ENCODE results near the gene MED23.
"Not testable (repeated sequence)": the region's sequence is repeated elsewhere in the genome, so short reads cannot be mapped to it uniquely, and the experiment has no call there.

MED23 gene

GRCh38 chr6:131574686-131575085, 53.4 kb downstream of the MED23 start:
- no peak for DNase-seq (ENCODE audit: low read depth)

DNA sequence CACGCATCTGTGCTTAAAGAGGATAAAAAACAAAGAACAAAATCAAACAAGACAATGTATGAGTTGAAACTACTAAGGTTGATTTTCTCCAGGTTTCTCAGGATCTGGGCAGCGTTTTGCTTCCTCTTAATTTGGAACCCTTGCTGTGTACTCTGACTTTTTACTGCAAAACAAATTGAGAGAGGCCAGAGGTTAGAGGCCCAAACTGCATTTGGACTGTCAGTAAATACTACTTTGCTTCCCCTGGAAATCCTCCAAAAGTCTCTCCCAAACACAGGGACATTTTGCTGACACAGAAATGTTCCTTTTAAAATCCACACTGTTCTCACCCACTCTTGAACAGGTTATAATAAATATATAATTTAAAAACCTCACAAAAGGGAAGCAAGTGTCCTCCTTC, 53.9 kb downstream of the MED23 start:
- no peak for DNase-seq (ENCODE audit: low read depth)

DNA sequence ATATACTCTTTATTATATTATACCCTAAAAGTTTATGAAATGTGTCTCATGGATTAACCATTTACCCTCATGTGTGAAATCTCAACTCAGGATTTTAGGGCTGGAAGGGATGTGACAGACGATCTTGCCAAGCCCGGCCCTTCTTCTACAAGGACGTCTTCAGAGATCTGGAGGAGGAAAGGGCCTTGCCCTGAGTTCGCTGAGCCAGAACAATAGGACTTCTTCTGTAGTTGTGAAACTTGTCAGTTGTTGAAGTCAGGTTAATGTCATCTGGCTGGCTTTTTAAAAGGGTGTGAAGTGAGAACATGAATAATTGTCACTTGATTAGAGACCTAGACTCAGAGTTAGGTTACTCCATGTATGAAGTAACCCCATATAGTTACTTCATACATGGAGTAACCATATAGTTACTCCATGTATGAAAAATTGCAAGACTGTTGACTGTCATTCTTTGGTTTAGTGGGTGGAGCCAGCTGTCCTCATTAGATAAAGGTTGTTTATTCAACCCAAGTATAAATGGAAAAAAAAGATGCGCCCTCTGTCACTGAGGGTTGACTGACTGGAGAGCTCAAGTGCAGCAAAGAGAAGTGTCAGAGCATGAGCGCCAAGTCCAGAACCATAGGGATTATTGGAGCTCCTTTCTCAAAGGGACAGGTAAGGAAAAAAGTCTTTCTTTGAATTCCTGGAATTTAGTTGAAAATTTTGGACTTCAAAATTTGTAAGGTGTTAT, 55.2 kb downstream of the MED23 start, which contains the start of gene ARG1:
ARG1 (plus strand) TSS at position 541 of the 730 bp plus-strand sequence; CDS start at position 598, 57 bp downstream.
- no peak for DNase-seq (ENCODE audit: low read depth)

DNA sequence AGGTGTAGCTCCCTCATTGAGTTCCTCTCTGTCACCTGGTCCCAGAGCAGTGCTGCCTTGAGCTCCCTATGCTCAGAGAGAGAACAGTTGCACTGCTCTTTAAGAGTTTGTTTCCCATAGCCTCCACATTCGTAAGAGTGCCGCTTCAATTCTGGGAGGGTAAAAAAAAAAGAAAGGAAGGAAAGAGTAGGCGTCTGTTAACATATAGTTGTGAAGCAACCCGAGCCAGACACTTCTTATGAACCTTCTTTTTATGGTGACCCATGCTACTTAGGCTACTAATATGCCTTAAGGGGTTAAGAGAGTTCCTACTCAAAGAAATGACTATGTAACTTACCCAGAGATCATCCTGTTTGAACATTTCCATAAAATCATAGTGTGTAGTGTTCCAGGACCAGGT, 59.3 kb downstream of the MED23 start:
- no peak for DNase-seq (ENCODE audit: low read depth)

DNA sequence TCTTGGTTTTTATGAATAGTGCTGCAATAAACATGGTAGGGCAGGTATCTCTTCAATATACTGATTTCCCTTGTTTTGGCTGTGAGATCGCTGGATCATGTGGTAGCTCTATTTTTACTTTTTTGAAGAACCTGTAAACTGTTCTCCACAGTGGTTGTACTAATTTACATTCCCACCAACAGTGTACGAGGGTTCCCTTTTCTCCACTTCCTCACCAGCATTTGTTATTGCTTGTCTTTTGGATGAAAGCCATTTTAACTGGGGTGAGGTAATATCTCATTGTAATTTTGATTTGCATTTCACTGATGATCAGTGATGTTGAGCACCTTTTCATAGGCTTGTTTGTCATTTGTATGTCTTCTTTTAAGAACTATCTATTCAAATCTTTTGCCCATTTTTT, 63.0 kb downstream of the MED23 start:
- DNase-seq (ENCODE audit: low read depth) = no peak

DNA sequence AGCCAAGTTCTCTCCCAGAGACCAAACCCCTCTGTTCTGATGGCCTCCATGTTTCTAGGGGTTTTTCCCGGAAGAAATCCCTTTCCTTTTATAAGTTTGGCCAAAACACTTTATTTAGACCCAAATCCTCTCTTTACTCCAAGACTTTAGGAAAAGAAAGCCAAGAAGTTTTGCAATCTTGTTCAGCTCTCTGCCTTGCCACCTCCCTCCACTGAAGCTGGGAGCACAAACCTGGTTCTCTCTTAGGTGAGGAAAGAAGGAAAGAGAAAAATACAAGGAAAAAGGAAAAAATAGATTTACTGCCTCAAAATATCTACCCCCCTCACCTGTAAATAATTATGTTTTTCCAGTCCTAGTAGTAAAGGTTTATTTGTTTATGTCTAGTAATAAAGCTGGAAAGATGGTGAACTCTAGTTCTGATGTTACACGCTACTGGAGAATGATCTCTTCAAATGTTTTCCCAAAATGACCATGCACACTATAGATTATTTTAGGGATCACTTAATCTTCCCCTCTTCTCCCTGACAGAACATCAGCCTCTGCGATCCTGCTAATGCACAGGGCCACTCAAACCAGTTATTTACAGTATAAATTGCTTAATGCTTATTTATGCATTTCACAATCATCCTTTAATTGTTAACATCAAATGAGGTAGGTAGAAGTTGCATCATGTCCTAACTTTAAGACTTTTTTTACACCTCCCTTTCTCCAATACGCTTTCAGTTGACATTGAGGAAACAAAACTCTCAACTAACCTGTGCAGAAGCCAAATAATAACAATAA, 65.9 kb downstream of the MED23 start:
- no peak for DNase-seq (ENCODE audit: low read depth)

GRCh38 chr6:131558922-131559321, 69.1 kb downstream of the MED23 start:
- no peak for DNase-seq (ENCODE audit: low read depth)

- no peak for DNase-seq (ENCODE audit: low read depth)
Observed at GRCh38 chr6:131555992-131556391, 72.0 kb downstream of the MED23 start.

DNA sequence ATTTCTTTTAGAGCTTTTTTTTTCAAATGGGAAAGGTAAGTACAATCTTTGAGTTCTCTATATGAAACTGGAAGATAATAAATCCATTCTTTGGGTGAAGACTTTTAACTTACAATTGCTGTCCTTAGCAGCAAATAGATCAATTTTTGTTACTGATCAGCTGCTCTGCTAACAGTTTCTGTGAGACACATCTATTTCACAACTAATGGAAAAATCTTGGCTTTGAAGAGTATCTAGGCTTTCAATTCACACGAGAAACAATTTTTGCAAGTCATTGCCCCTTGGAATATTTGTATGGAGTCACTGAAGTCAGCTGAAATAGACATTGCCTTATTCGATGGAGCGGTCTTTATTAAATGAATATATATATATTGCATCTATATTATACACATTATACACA, 75.5 kb downstream of the MED23 start:
- no peak for DNase-seq (ENCODE audit: low read depth)

DNA sequence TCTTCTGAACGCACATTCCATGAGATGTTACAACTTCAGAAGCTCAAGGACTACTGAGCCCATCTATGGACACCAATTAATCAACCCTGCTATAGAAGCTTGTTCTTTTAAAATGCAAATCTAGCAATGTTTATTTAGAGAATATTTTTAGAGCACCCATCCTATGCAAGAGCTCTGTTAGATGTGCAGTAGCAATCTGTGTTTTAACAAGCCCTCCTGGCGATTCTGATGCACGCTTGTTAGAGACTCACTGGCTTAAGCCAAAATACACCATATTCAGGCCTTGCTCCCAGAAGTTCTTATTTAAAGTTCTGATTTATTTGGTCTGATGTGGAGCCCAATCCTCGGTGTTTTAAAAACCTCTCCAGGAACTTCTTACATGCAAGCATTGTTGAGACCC, 76.1 kb downstream of the MED23 start:
- DNase-seq (ENCODE audit: low read depth) = no peak

DNA sequence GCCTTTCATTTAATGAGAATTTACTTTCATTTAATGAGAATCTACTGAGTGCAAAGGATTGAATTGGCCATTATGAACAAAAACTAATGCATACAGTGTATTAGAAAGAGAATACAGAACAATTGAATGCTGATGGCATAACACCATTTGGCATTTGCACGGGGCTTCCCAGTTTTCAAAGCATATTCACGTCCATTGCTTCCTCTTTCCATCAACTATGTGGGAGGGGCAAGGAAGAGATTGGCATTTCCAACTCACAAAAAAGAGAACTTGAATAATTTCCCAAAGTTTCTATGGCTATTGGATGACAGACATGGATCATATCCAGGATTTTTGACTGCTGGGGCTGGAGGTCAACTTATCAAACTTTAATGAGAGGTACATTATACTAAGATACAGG, 78.2 kb downstream of the MED23 start:
- no peak for DNase-seq (ENCODE audit: low read depth)

- no peak for DNase-seq (ENCODE audit: low read depth)
Observed at GRCh38 chr6:131548441-131548840, 79.6 kb downstream of the MED23 start.

GRCh38 chr6:131547488-131547887, 80.6 kb downstream of the MED23 start:
- no peak for DNase-seq (ENCODE audit: low read depth)

DNA sequence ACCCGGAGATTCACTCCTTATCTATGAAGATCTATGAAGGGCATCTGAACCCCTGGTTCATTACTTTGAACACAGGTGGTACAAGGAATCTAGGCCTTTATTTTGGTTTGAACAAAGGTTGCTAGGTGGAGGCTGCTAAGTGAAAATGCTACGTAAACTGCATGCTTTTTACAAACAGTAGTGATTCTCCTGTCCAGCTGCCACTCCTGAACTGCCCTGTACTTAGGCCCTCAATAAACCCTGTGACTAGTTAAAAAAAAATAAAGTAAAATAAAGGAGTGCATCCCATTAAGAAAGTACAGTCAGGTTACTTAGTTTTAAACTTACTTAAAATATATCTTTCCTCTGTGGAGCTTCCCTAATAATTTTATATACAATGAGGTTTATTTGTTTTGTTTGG, 82.7 kb downstream of the MED23 start:
- DNase-seq (ENCODE audit: low read depth) = no peak

DNA sequence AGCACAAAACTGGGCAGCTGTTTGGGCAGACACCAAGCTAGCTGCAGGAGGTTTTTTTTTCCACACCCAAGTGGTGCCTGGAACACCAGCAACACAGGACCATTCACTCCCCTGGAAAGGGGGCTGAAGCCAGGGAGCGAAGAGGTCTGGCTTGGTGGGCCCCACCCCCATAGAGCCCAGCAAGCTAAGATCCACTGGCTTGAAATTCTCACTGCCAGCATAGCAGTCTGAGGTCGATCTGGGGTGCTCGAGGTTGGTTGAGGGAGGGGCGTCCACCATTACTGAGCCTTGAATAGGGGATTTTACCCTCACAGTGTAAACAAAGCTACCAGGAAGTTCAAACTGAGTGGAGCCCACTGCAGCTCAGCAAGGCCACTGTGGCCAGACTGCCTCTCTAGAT, 89.4 kb downstream of the MED23 start:
- not testable (repeated sequence) for DNase-seq (ENCODE audit: low read depth)

GRCh38 chr6:131532580-131533039, 95.4 kb downstream of the MED23 start:
- no peak for DNase-seq (ENCODE audit: low read depth)

- DNase-seq (ENCODE audit: low read depth) = not testable (repeated sequence)
Observed at GRCh38 chr6:131531681-131532080, 96.4 kb downstream of the MED23 start.

DNA sequence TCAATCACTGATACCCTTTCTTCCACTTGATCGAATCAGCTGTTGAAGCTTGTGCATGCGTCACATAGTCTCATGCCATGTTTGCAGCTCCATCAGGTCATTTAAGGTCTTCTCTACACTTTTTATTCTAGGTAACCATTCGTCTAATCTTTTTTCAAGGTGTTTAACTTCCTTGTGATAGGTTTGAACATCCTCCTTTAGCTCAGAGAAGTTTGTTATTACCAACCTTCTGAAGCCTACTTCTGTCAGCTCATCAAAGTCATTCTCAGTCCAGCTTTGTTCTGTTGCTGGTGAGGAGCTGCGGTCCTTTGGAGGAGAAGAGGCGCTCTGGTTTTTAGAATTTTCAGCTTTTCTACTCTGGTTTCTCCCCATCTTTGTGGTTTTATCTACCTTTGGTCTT, 97.1 kb downstream of the MED23 start:
- not testable (repeated sequence) for DNase-seq (ENCODE audit: low read depth)

GRCh38 chr6:131524695-131525336, 103.2 kb downstream of the MED23 start:
- DNase-seq (ENCODE audit: low read depth) = no peak

GRCh38 chr6:131523988-131524673, 103.9 kb downstream of the MED23 start:
- DNase-seq (ENCODE audit: low read depth) = no peak

All from activated T-helper 1 cell treated with Interleukin-2 at 50 U/mL for 16 hours (primary cell).